ENCODE data around the gene ESR2.

DNA sequence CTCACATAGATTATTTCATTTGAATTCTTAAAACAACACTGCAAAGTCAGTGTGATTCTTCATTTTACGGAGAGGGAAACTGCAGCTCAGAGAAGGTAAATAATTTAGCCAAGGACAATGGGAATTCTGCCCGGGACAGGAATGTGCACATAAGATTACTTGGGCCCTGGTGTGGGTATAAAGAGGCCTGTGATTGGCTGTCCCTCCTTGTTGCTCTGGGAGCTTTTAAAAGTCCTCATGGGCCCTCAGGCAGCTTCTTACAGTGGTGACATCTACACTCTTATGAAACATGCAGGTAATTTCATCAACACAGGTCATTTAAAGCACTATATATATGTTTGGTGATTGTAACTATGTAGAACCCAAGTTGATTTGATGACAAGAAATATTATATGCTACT is 100.3 kb downstream of the ESR2 start:
- TF ChIP-seq, protein P1, sequence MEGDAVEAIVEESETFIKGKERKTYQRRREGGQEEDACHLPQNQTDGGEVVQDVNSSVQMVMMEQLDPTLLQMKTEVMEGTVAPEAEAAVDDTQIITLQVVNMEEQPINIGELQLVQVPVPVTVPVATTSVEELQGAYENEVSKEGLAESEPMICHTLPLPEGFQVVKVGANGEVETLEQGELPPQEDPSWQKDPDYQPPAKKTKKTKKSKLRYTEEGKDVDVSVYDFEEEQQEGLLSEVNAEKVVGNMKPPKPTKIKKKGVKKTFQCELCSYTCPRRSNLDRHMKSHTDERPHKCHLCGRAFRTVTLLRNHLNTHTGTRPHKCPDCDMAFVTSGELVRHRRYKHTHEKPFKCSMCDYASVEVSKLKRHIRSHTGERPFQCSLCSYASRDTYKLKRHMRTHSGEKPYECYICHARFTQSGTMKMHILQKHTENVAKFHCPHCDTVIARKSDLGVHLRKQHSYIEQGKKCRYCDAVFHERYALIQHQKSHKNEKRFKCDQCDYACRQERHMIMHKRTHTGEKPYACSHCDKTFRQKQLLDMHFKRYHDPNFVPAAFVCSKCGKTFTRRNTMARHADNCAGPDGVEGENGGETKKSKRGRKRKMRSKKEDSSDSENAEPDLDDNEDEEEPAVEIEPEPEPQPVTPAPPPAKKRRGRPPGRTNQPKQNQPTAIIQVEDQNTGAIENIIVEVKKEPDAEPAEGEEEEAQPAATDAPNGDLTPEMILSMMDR (IDR thresholded peaks at IDR 0.05), result no peak
- TF ChIP-seq EP300 (IDR thresholded peaks at IDR 0.05) (no peak), POLR2A (IDR thresholded peaks at IDR 0.05) (no peak)
